Lower leg skin (tissue), 3 donors: ENCODE data around the gene ABL2.

Experiments
- CTCF ChIP-seq, 3 donors: fragments of 450-650 bp; IDR thresholded peaks; one replicate each; pipeline ENCODE4 v1.5.1; 2016; ENCODE audit warnings: antibody characterized with exemption in 3 of 3, mild to moderate bottlenecking in 3 of 3, moderate library complexity in 2 of 3
- POLR2A ChIP-seq, 2 donors: fragments of 450-650 bp; IDR thresholded peaks; one replicate each; pipeline ENCODE4 v1.6.1; 2016 to 2017; ENCODE audit warnings: antibody characterized with exemption in 2 of 2, mild to moderate bottlenecking in 1 of 2, moderate library complexity in 1 of 2

- TF ChIP-seq CTCF (IDR thresholded peaks at IDR 0.05) (no peak), POLR2A (IDR thresholded peaks at IDR 0.05) (no peak)
These were observed 102.1 kb downstream of the ABL2 start for GRCh38 chr1:179127163-179127895.
